AG04450 (cell line): ENCODE results near the gene ARHGEF4. TPM values are rescaled to one million over a fixed set of nuclear protein-coding genes. Genes with fewer than 3 reads are reported as not detected.

ENCODE experiments used
- CTCF ChIA-PET: fragments of 300-600, 350-600 bp; formaldehyde crosslinking; extraction: SDS; loops from one replicate; lab custom pipeline; 2022; ENCODE audit warnings: antibody characterized with exemption, inconsistent platforms; lab: Charles Lee
- POLR2A ChIA-PET: fragments of 350-600 bp; formaldehyde crosslinking; extraction: SDS; loops from one replicate; lab custom pipeline; 2021; ENCODE audit warnings: antibody characterized with exemption, inconsistent platforms; lab: Yijun Ruan, JAX
- DNase-seq: peaks from one replicate; pipeline ENCODE4 v3.0.0-alpha.2; 2011; ENCODE audit warnings: low read depth, low spot score
- H3K27ac ChIP-seq: one replicate; pipeline ENCODE4 v1.5.1; 2012; ENCODE audit warnings: low read depth, low read length, control low read depth
- H3K27me3 ChIP-seq: one replicate; pipeline ENCODE4 v1.6.0; 2012; ENCODE audit warnings: low read length; ENCODE audit not compliant: control insufficient read depth, insufficient read depth
- H3K4me3 ChIP-seq: 2 replicates; pipeline ENCODE4 v1.5.1; 2011; ENCODE audit warnings: mild to moderate bottlenecking, low read depth, low read length, control low read depth
- H3K9me3 ChIP-seq: 2 replicates; pipeline ENCODE4 v1.5.1; 2012; ENCODE audit warnings: low read length; ENCODE audit not compliant: control insufficient read depth, insufficient read depth
- CTCF ChIP-seq: IDR thresholded peaks from 2 replicates; pipeline ENCODE4 v1.5.1; 2011; ENCODE audit warnings: low read depth, low read length, control low read depth, inconsistent platforms
- polyA plus RNA-seq: library from polyadenylated mRNA; depleted of rRNA; stranded (reverse); fragments of >200 nt; gene quantifications from 2 replicates; pipeline ENCODE4 v1.2.3, GENCODE V29; 2011

ARHGEF4 gene
- polyA plus RNA-seq, 1 experiment = 0.95 TPM

GRCh38 chr2:130837175-130837810 lies 579 bp downstream of the ARHGEF4 start:
- ChIA-PET CTCF (interaction anchor here (0.7 to 1.5 kb wide), 2 partner anchors 36 to 37 kb away, joined by 3 to 4 read pairs; no protein-coding TSS in a partner anchor), POLR2A (no interaction called here)
- Histone ChIP-seq H3K27me3 (peaks cover 37% of the 10 kb centered on the region), H3K27ac (no peak overlapping the region), H3K4me3 (peak overlapping the region; percentile 31; the same call in 1 of the 2 replicates), H3K9me3 (no peaks in the 10 kb centered on the region; the same call in 1 of the 2 replicates)
- TF ChIP-seq CTCF = no peak
- no peak for DNase-seq

DNA sequence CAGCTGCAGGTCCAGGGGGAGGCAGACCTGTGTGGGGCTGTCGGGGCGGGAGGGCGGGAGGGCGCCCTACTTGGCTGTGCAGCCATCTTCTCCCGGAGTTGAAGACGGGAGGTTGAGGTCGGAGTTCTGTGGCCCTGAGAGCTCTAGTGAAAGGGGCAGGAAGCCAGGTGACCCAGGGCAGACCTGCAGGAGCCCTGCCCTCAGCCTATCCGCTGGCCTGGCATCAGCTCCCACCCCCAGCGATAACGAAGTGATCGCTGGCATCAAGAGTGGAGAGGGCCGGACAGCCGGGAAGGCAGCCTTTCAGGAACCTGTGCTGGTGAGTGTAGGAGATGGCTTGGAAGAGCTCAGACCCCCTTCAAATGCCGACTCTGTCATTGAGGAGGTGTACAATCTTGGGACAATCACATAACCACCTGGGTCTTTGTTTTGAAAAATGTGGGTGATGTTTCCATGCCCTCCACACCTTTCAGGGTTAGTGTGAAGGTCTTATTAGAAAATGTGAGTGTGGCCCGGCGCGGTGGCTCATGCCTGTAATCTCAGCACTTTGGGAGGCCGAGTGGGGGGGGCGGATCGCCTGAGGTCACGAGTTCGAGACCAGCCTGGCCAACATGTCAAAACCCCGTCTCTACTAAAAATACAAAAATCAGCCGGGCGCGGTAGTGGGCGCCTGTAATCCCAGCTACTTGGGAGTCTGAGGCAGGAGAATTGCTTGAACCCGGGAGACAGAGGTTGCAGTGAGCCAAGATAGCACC lies 1.3 kb downstream of the ARHGEF4 start:
- POLR2A ChIA-PET = no interaction called here

DNA sequence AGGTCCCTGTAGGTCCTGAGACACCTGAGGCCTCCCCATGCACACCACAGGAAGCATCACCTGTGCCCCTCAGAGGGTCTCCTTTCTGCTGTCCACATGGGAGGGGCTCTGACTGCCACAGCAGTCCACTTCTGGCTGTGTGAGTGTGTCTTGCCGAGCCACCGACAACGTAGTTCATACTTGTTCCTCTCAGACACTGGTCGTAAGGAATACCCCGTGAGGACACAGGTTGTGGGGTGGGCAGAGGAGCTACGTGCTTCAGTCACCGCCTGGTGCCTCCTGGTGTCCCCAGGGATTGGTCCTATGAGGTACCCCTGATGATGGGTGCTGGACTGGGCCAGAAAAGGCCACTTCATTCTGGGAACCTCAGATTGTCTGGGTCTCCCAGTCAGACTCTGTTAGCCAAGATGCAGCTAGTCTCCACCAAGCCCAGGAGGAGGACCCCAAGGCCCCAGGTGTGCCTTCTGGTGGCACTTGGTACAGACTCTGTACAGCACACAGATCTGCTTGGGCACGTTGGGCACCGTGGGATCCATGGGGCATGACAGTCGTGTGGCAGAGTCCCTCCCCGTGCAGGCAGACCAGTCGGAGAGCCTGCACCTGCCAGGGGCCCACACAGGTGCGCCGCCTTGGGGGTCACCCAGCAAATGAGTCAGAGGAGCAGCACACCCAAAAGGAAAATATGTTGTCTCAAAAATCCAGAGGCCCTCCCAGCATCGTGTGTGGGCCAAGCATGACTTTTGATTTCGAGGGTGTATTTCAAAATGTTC lies 2.5 kb downstream of the ARHGEF4 start:
- CTCF ChIA-PET = no interaction called here
- H3K27ac ChIP-seq = no peak overlapping the region
- POLR2A ChIA-PET = no interaction called here
- no peak for TF ChIP-seq CTCF
- no peaks in the 10 kb centered on the region; the same call in 1 of the 2 replicates for H3K9me3 ChIP-seq
- H3K27me3 ChIP-seq = peaks cover 45% of the 10 kb centered on the region
- DNase-seq = no peak
- H3K4me3 ChIP-seq = no peak overlapping the region

More for the DNA sequence above, 1.3 kb downstream of the ARHGEF4 start:
- no peak for TF ChIP-seq CTCF
- CTCF ChIA-PET = interaction anchor here (0.7 kb wide), 1 partner anchor 35 kb away, joined by 3 read pairs; no protein-coding TSS in a partner anchor
- Histone ChIP-seq H3K9me3 (no peaks in the 10 kb centered on the region; the same call in 1 of the 2 replicates), H3K27me3 (peaks cover 37% of the 10 kb centered on the region), H3K27ac (no peak overlapping the region), H3K4me3 (no peak overlapping the region)
- no peak for DNase-seq

- no peaks in the 10 kb centered on the region; the same call in 1 of the 2 replicates for H3K9me3 ChIP-seq
- H3K27ac ChIP-seq = no peak overlapping the region
- peaks cover 42% of the 10 kb centered on the region for H3K27me3 ChIP-seq
- no peak overlapping the region for H3K4me3 ChIP-seq
- POLR2A ChIA-PET = no interaction called here
- no peak for TF ChIP-seq CTCF
- CTCF ChIA-PET = no interaction called here
- DNase-seq = no peak
Observed at GRCh38 chr2:130840506-130840905, 3.8 kb downstream of the ARHGEF4 start.
